GM21381 (cell line): ENCODE data around the gene LTA4H.

ENCODE experiments used
- ATAC-seq: cut with Tn5 transposase; IDR thresholded peaks from one replicate; pipeline ENCODE4 v1.9.1; 2021; ENCODE audit warnings: mild to moderate bottlenecking, moderate library complexity; ENCODE audit not compliant: unreplicated experiment

Gene LTA4H

DNA sequence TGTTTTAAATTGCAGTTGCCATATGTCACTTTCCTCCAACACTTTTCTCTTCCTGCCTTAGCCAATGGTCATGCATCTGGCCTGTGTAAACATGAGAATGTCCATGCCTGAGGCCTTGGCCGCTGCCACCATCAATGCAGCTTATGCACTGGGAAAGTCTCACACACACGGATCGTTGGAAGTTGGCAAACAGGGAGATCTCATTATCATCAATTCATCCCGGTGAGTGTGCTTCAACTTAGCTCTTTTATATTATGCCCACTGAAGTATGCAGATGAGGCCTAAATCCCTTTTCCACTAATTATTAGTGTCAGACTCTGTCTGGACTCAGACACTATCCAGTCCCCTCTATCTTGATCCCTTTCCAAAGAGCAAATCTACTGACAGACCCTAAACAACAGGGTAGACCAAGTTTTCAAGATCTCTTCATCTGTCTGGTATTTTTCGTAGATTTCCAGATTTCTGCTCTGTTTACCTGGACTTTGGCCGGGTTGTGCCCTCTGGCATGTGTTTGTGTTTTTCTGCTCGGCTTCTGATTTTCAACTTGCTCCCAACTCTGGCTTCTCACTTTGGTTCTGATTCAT lies 69.0 kb downstream of the LTA4H start:
- ATAC-seq, result no peak

- ATAC-seq, result no peak
Observed at GRCh38 chr12:95963096-95963495, 72.3 kb downstream of the LTA4H start.

GRCh38 chr12:95962222-95962621 lies 73.2 kb downstream of the LTA4H start:
- no peak for ATAC-seq

GRCh38 chr12:95960241-95960640 lies 75.1 kb downstream of the LTA4H start:
- no peak for ATAC-seq

DNA sequence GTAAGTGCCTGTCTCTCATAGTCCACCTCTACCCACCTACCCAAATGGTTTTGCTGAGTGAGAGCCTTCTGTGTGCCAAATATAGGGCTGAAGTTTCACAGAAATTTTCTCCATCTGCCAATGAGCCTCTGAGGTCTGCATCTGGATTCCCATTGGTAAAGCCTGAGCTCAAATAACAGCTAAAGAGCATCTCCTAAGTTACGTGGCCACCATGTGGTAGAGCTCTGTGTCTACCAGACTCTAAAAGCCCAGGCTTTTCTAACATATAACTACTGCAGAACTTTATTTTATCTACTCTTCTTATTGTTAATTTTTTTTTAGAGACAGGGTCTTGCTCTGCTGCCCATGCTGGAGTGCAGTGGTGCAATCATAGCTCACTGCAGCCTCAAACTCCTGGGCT lies 76.3 kb downstream of the LTA4H start:
- ATAC-seq, result no peak

DNA sequence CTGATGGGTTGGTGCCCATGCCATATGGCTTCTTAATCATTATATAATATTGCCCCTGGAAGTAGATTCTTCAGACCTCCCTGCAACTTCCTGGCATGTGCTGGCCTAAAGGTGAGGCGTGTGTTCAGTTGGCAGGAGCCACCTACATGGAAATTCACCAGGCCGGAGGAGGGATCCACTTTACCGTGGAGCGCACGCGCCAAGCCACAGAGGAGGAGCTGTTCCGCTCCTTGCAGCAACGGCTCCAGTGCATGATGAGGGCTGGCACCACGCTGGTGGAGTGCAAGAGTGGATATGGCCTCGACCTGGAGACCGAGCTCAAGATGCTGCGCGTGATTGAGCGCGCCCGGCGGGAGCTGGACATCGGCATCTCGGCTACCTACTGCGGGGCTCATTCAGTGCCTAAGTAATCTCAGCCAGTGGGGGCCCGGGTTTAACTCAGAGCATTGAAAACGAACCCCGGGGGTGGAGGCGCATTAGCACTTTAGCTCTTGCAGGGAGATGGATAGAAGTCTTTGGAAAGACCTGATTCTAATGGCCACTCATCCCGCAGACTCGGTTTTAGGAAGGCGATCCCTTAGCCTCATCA lies 78.7 kb downstream of the LTA4H start:
- no peak for ATAC-seq

GRCh38 chr12:95955549-95956159 lies 79.7 kb downstream of the LTA4H start:
- ATAC-seq, result no peak

- ATAC-seq, result no peak
Observed at GRCh38 chr12:95953000-95953399, 82.4 kb downstream of the LTA4H start.

DNA sequence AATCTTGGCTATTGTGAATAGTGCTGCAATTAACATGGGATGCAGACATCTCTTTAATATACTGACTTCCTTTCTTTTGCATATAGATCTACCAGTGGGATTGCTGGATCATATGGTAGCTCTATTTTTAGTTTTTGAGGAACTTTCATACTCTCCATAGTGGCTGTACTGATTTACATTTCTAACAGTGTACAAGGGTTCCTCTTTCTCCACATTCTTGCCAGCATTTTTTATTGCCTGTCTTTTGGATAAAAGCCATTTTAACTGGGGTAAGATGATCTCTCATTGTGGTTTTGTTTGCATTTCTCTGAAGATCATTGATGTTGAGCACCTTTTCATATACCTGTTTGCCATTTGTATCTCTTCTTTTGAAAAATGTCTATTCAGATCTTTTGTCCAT lies 83.9 kb downstream of the LTA4H start:
- ATAC-seq, result no peak
